ENCODE data around the gene ACSF3.
"Not testable (repeated sequence)": the region's sequence is repeated elsewhere in the genome, so short reads cannot be mapped to it uniquely, and the experiment has no call there.

Gene ACSF3

GRCh38 chr16:89161763-89162713, 68.4 kb downstream of the ACSF3 start:
- no peak for DNase-seq

GRCh38 chr16:89163297-89163696, 69.6 kb downstream of the ACSF3 start:
- no peak for DNase-seq

- no peak for DNase-seq
These were observed 70.8 kb downstream of the ACSF3 start for GRCh38 chr16:89164436-89164835.

- DNase-seq: no peak
These were observed 71.4 kb downstream of the ACSF3 start for GRCh38 chr16:89164847-89165680.

GRCh38 chr16:89165681-89165979, 72.0 kb downstream of the ACSF3 start:
- not testable (repeated sequence) for DNase-seq

GRCh38 chr16:89166696-89167424, 73.2 kb downstream of the ACSF3 start:
- DNase-seq: no peak

- DNase-seq: peak; percentile 75
These were observed 73.8 kb downstream of the ACSF3 start for GRCh38 chr16:89167425-89167941.

GRCh38 chr16:89168381-89169189, 74.9 kb downstream of the ACSF3 start:
- DNase-seq: no peak

- no peak for DNase-seq
These were observed 76.1 kb downstream of the ACSF3 start for GRCh38 chr16:89169778-89170177.

- DNase-seq: no peak
These were observed 76.9 kb downstream of the ACSF3 start for GRCh38 chr16:89170346-89171215.

GRCh38 chr16:89171216-89172170, 77.8 kb downstream of the ACSF3 start, which contains the start of gene CDH15:
TSS of gene CDH15 (plus strand) at chr16:89171748. CDS start at chr16:89171832, 84 bp downstream.
- peak; percentile 83 for DNase-seq

GRCh38 chr16:89172171-89172527, 78.5 kb downstream of the ACSF3 start:
- DNase-seq: no peak

GRCh38 chr16:89172528-89173173, 79.0 kb downstream of the ACSF3 start:
- no peak for DNase-seq

- no peak for DNase-seq
These were observed 79.7 kb downstream of the ACSF3 start for GRCh38 chr16:89173174-89173921.

GRCh38 chr16:89174055-89174827, 80.6 kb downstream of the ACSF3 start:
- DNase-seq: no peak

- no peak for DNase-seq
These were observed 81.2 kb downstream of the ACSF3 start for GRCh38 chr16:89174877-89175276.

All from fibroblast of skin of back (primary cell).